GM12801 (cell line): ENCODE data around the gene ARHGAP40.

Experiments used
- TF ChIP-seq, protein P1 (sequence below): IDR thresholded peaks from one replicate; pipeline ENCODE4 v1.5.1; 2011; ENCODE audit warnings: control low read depth; ENCODE audit not compliant: insufficient read length; ENCODE audit errors: extremely low read depth

ARHGAP40 gene

DNA sequence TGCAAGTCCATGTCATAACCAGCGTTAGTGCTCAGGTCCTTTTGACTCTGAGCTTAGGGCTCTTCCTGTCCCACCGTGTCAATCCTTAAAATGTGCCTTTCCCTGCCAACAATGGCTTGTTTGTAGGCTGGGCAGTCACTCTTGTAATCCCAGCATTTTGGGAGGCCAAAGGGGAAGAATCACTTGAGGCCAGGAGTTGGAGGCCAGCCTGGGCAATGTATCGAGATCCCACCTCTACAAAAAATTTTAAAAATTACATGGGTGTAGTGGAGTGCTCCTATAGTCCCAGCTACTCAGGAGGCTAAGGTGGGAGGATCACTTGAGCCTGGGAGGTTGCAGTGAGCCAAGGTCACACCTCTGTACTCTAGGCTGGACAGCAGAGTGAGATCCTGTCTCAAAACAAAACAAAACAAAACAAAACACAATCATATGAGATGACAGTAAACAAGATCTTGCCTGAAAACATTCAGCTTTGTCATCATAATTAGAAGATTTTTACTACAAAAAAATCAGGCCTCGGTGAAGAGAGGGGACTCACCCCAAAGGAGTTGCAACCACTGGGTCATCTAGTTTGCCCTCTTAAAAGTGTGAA, 70.2 kb downstream of the ARHGAP40 start:
- TF ChIP-seq, protein P1, sequence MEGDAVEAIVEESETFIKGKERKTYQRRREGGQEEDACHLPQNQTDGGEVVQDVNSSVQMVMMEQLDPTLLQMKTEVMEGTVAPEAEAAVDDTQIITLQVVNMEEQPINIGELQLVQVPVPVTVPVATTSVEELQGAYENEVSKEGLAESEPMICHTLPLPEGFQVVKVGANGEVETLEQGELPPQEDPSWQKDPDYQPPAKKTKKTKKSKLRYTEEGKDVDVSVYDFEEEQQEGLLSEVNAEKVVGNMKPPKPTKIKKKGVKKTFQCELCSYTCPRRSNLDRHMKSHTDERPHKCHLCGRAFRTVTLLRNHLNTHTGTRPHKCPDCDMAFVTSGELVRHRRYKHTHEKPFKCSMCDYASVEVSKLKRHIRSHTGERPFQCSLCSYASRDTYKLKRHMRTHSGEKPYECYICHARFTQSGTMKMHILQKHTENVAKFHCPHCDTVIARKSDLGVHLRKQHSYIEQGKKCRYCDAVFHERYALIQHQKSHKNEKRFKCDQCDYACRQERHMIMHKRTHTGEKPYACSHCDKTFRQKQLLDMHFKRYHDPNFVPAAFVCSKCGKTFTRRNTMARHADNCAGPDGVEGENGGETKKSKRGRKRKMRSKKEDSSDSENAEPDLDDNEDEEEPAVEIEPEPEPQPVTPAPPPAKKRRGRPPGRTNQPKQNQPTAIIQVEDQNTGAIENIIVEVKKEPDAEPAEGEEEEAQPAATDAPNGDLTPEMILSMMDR = no peak

DNA sequence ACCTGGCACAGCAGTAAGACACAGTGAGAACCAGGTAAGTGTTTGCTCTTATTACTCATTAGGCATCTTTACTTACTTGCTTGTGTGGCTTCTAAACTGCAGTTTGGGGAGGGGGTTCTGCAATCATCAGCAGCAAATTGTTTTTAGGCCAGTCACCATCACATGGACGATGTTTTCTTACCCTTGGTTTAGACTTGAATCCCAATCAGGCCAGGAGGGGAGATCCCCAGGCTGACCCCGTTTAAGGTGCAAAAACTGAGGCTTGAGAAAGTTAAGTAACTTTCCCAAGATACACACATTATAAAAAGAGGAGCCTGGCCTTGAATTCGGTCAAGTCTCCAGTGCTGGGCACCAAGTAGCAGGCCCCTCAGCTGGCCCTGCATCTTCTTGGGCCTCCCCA, 70.9 kb downstream of the ARHGAP40 start:
- TF ChIP-seq, protein P1 = no peak

DNA sequence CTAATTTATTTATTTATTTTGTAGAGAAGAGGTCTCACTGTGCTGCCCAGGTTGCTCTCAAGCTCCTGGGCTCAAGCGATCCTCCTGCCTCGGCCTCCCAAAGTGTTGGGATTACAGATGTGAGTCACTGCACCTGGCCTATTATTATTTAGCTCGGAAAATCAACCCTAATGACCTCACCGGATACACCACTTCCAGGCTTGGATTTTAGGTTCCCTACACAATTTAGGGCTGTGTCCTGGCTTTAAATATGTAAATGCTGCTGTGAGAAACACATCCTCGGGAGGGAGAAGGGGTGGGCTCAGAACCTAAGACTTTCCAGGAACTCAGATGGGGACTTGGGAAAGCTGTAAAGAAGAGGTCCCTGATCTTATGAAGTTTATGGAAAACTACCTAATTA, 71.7 kb downstream of the ARHGAP40 start:
- TF ChIP-seq, protein P1 = no peak

DNA sequence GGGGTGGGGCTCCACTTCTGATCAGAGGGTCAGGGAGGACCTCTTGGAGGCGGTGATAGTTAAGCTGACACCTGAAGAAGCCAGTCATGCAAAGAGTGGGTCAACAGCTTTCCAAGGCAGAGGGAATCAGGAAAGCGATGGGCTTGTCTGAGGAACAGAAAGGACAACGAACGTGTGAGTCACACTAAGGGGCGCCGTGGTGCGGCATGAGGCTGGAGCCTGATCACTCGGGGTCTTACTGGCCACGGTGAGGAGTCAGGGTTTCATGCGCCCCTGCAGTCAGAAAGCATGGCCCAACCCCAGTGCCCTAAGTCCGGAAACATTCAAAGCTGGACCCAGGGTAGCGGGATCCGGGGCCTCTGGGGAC, 72.1 kb downstream of the ARHGAP40 start:
- TF ChIP-seq, protein P1 = no peak

DNA sequence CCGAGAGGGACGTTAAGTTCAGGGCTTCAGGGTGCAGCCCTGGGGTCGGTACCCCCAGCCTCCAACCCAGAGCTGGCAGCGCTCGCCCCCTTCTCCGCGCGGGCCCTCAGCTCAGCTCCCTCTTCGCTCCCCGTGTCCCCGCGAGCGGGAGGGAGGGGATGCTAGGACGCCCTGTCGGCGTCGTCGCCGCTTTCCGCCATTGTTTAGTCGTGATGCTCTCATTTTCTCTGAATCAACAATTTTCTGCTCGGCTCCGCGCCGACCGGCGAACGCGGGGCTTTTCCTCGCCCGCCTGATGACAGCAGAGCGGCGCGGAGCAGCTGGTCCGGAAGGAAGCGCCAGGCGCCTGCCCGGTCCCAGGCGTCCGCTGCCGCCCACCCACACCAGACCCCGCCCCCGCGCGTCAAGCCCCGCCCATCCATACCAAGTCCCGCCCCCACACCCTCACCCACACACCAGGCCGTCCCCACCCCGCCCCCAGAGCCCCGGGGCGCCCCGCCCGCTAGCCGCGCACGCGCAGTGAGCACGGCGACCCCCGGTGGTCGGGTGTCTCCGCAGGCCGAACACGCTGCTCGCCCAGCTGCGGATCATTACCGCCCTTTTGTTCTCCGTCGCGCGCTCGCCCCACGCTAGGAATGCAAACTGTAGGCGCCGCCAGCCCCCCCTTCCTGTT, 72.6 kb downstream of the ARHGAP40 start:
- TF ChIP-seq, protein P1 = no peak

DNA sequence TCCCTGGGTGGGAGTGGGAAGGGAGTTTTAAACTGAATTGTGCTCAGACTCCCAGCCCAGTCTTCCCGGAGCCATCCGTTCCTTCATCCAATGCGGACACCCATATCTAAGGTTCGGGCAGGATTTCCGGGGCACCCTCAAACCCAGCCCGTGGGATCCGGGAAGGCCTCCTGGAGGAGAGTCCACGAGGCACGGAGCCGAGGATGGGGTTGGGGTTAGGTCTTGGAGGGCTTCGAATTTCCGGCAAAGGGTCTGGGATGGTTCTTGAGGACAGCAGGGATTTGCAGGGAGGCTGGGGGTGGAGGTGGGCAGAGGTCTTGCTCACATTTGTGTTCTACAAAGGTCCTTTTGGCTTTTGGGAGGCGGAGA, 73.1 kb downstream of the ARHGAP40 start:
- TF ChIP-seq, protein P1 = no peak

DNA sequence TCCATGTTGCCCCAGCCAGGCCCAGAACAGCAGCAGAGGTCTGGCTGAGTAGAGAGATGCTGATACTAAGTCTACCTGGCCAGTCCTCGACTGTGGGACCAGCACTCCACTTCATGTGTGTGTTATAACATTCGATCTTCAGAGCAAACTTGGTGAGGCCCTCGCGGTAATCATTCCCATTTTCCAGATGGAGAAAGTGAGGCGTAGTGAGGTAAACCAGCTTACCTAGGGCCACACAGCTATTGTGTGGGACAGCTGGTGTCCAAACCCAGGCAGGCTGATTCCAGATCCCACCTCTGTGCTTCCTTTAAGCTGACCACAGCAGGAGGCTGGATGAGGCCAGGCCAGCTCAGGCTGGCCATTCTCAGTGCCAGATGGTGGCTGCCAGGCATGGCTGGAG, 75.0 kb downstream of the ARHGAP40 start:
- TF ChIP-seq, protein P1 = no peak
